Ascending aorta (tissue), 2 donors: ENCODE measurements around the gene LRP5. TPM values are rescaled to one million over a fixed set of nuclear protein-coding genes. Genes with fewer than 3 reads are reported as not detected.

ENCODE experiments used
- DNase-seq, 2 donors: peaks; one replicate each; pipeline ENCODE4 v3.0.0-alpha.2; 2019; ENCODE audit warnings: low spot score in 2 of 2
- H3K27ac ChIP-seq, 2 donors: fragments of 200-600 bp; sonication (generic); one replicate each; pipeline ENCODE4 v1.5.1; 2016 to 2017; ENCODE audit warnings: mild to moderate bottlenecking in 1 of 2
- H3K27me3 ChIP-seq: fragments of 200-600 bp; sonication (generic); one replicate; pipeline ENCODE4 v1.5.1; 2017
- H3K36me3 ChIP-seq, 2 donors: fragments of 200-600 bp; sonication (generic); one replicate each; pipeline ENCODE4 v1.5.1; 2016
- H3K4me1 ChIP-seq, 2 donors: fragments of 200-600 bp; sonication (generic); one replicate each; pipeline ENCODE4 v1.5.1; 2016 to 2017; ENCODE audit warnings: mild to moderate bottlenecking in 1 of 2
- H3K4me3 ChIP-seq, 2 donors: fragments of 200-600 bp; sonication (generic); one replicate each; pipeline ENCODE4 v1.5.1; 2016 to 2017; ENCODE audit warnings: mild to moderate bottlenecking in 1 of 2
- H3K9me3 ChIP-seq, 2 donors: fragments of 200-600 bp; sonication (generic); one replicate each; pipeline ENCODE4 v1.5.1; 2016
- CTCF ChIP-seq, 3 experiments: fragments of 200-600 bp in 2 of 3; fragments of 450-650 bp in 1 of 3; sonication (generic) in 2 of 3; IDR thresholded peaks; one replicate each; pipeline ENCODE4 v1.5.1; 2016 to 2019; ENCODE audit warnings: antibody characterized with exemption in 3 of 3, mild to moderate bottlenecking in 1 of 3, moderate library complexity in 1 of 3
- intact Hi-C: fragments of 100-400 bp; cut with DNase I; formaldehyde crosslinking; loops from one replicate; pipeline ENCODE4 v1.15.1; 2023
- total RNA-seq: library from RNA; depleted of rRNA; stranded (reverse); fragments of >200 nt; gene quantifications from one replicate; pipeline ENCODE4 v1.1.0, GENCODE V29; 2016

The LRP5 gene
- total RNA-seq, 1 donor from 2014 or later: 130 TPM

GRCh38 chr11:68353669-68354068, 41.3 kb downstream of the LRP5 start:
- H3K9me3 ChIP-seq: no peaks in the 10 kb centered on the region
- no peak for TF ChIP-seq CTCF (IDR thresholded peaks at IDR 0.05)
- H3K4me3 ChIP-seq: peak overlapping the region in 1 of 2 donors; percentile 25
- intact Hi-C loops: loop anchor here (1.0 to 2.0 kb wide), 3 partner anchors 13 to 39 kb away; no protein-coding TSS in a partner anchor
- H3K4me1 ChIP-seq: peaks cover 26 to 66% of the 10 kb centered on the region in 2 donors
- H3K27me3 ChIP-seq: no peaks in the 10 kb centered on the region
- peak overlapping the region; percentile 73 to 94 for H3K27ac ChIP-seq
- no peak for DNase-seq
- H3K36me3 ChIP-seq: peaks cover 10 to 11% of the 10 kb centered on the region in 2 donors

GRCh38 chr11:68354148-68354872, 41.9 kb downstream of the LRP5 start:
- Histone ChIP-seq H3K36me3 (peaks cover 15 to 16% of the 10 kb centered on the region in 2 donors), H3K27ac (peak overlapping the region; percentile 73 to 94), H3K27me3 (no peaks in the 10 kb centered on the region), H3K4me1 (peaks cover 26 to 65% of the 10 kb centered on the region in 2 donors), H3K9me3 (no peaks in the 10 kb centered on the region), H3K4me3 (peak overlapping the region in 1 of 2 donors; percentile 25)
- intact Hi-C loops: loop anchor here (1.0 to 2.0 kb wide), 3 partner anchors 14 to 40 kb away; no protein-coding TSS in a partner anchor
- TF ChIP-seq CTCF (IDR thresholded peaks at IDR 0.05): no peak
- peak; percentile 53 to 94 for DNase-seq

- no peak for DNase-seq
- Histone ChIP-seq H3K27ac (peak overlapping the region; percentile 73 to 94), H3K9me3 (no peaks in the 10 kb centered on the region), H3K4me1 (peaks cover 26 to 54% of the 10 kb centered on the region in 2 donors), H3K36me3 (peaks cover 13 to 16% of the 10 kb centered on the region in 2 donors), H3K4me3 (no peak overlapping the region), H3K27me3 (no peaks in the 10 kb centered on the region)
- intact Hi-C loops: loop anchor here (2.0 kb wide), 2 partner anchors 15 to 41 kb away; no protein-coding TSS in a partner anchor
- TF ChIP-seq CTCF (IDR thresholded peaks at IDR 0.05): no peak
Measured at GRCh38 chr11:68355471-68355870, 43.1 kb downstream of the LRP5 start.

GRCh38 chr11:68357568-68357967, 45.2 kb downstream of the LRP5 start:
- Histone ChIP-seq H3K27me3 (no peaks in the 10 kb centered on the region), H3K36me3 (peaks cover 17 to 22% of the 10 kb centered on the region in 2 donors), H3K9me3 (no peaks in the 10 kb centered on the region), H3K4me3 (no peak overlapping the region), H3K27ac (peak overlapping the region; percentile 60 to 70), H3K4me1 (peaks cover 22 to 34% of the 10 kb centered on the region in 2 donors)
- no peak for TF ChIP-seq CTCF (IDR thresholded peaks at IDR 0.05)
- intact Hi-C loops: no loop called here
- DNase-seq: no peak

GRCh38 chr11:68358416-68358815, 46.0 kb downstream of the LRP5 start:
- no peak for TF ChIP-seq CTCF (IDR thresholded peaks at IDR 0.05)
- Histone ChIP-seq H3K36me3 (peaks cover 17 to 25% of the 10 kb centered on the region in 2 donors), H3K9me3 (no peaks in the 10 kb centered on the region), H3K27ac (peak overlapping the region; percentile 60 to 70), H3K4me1 (peaks cover 16 to 26% of the 10 kb centered on the region in 2 donors), H3K4me3 (no peak overlapping the region), H3K27me3 (no peaks in the 10 kb centered on the region)
- no peak for DNase-seq
- intact Hi-C loops: no loop called here
